Thyroid gland (tissue), 4 donors: ENCODE measurements around the gene NOP53.

Source experiments
- CTCF ChIP-seq, 6 experiments: fragments of 200-600 bp in 3 of 6; fragments of 450-650 bp in 3 of 6; sonication (generic) in 3 of 6; IDR thresholded peaks; one replicate each; pipeline ENCODE4 v1.5.1; 2016 to 2019; ENCODE audit warnings: antibody characterized with exemption in 6 of 6, mild to moderate bottlenecking in 2 of 6, inconsistent platforms in 1 of 6, moderate library complexity in 1 of 6
- POLR2A ChIP-seq, 2 donors: fragments of 450-650 bp; IDR thresholded peaks; one replicate each; pipeline ENCODE4 v1.6.1; 2017; ENCODE audit warnings: antibody characterized with exemption in 2 of 2, mild to moderate bottlenecking in 2 of 2, moderate library complexity in 1 of 2

- TF ChIP-seq CTCF (IDR thresholded peaks at IDR 0.05) = no peak
- no peak for TF ChIP-seq POLR2A (IDR thresholded peaks at IDR 0.05)
These were observed 21.8 kb upstream of the NOP53 start for GRCh38 chr19:47723581-47723940.
